ENCODE data around the gene DYNC2I2.
"Not testable (repeated sequence)": the region's sequence is repeated elsewhere in the genome, so short reads cannot be mapped to it uniquely, and the experiment has no call there.

DYNC2I2 gene

GRCh38 chr9:128684065-128684324, 27.3 kb upstream of the DYNC2I2 start:
- no peak for TF ChIP-seq CTCF (IDR thresholded peaks at IDR 0.05; ENCODE audit: low read depth, low read length)
- peak overlapping the region; percentile 63 for H3K4me3 ChIP-seq (ENCODE audit: low read depth, low read length)

GRCh38 chr9:128683340-128684064, 26.9 kb upstream of the DYNC2I2 start:
- H3K4me3 ChIP-seq (ENCODE audit: low read depth, low read length) = peak overlapping the region; percentile 63

GRCh38 chr9:128677794-128678193, 21.1 kb upstream of the DYNC2I2 start:
- no peak for TF ChIP-seq CTCF (IDR thresholded peaks at IDR 0.05; ENCODE audit: low read depth, low read length)
- H3K4me3 ChIP-seq (ENCODE audit: low read depth, low read length) = no peak overlapping the region

More at GRCh38 chr9:128683340-128684064, 26.9 kb upstream of the DYNC2I2 start:
- TF ChIP-seq CTCF (IDR thresholded peaks at IDR 0.05; ENCODE audit: low read depth, low read length) = no peak

- no peak overlapping the region for H3K4me3 ChIP-seq (ENCODE audit: low read depth, low read length)
- TF ChIP-seq CTCF (IDR thresholded peaks at IDR 0.05; ENCODE audit: low read depth, low read length) = no peak
These were observed 18.7 kb upstream of the DYNC2I2 start for GRCh38 chr9:128675382-128675781.

- TF ChIP-seq CTCF (IDR thresholded peaks at IDR 0.05; ENCODE audit: low read depth, low read length) = no peak
- H3K4me3 ChIP-seq (ENCODE audit: low read depth, low read length) = no peak overlapping the region
These were observed 13.1 kb upstream of the DYNC2I2 start for GRCh38 chr9:128669786-128670185.

GRCh38 chr9:128666481-128666941, 9.9 kb upstream of the DYNC2I2 start:
- not testable (repeated sequence) for H3K4me3 ChIP-seq (ENCODE audit: low read depth, low read length)

- H3K4me3 ChIP-seq (ENCODE audit: low read depth, low read length) = no peak overlapping the region
- no peak for TF ChIP-seq CTCF (IDR thresholded peaks at IDR 0.05; ENCODE audit: low read depth, low read length)
These were observed 1.1 kb upstream of the DYNC2I2 start for GRCh38 chr9:128657796-128658195.

GRCh38 chr9:128657344-128657704, 677 bp upstream of the DYNC2I2 start:
- TF ChIP-seq CTCF (IDR thresholded peaks at IDR 0.05; ENCODE audit: low read depth, low read length) = no peak
- H3K4me3 ChIP-seq (ENCODE audit: low read depth, low read length) = no peak overlapping the region; the same call in 1 of the 2 replicates

All from WI38 (cell line).